ENCODE measurements around the gene ARHGAP6. TPM values are rescaled to one million over a fixed set of nuclear protein-coding genes. Genes with fewer than 3 reads are reported as not detected.
A peak's percentile ranks its signal among the peaks of the same experiment; 100 is the strongest.

The ARHGAP6 gene
- total and polyA plus RNA-seq, 9 of the 15 experiments (the other 6 are each of a cell fraction or from before 2014, with no cell fraction given) = 12.5 to 63.6 (median 41.8) TPM

GRCh38 chrX:11367609-11368430 is 297.9 kb downstream of the ARHGAP6 start (continued):
- TF ChIP-seq NFIC (IDR thresholded peaks at IDR 0.05) (peak; percentile 86), CCNT2 (IDR thresholded peaks at IDR 0.05; ENCODE audit: borderline replicate concordance, extremely low read depth, insufficient read length, low read depth, low read length) (peak; percentile 96), SP1 (CRISPR knock-in tag; IDR thresholded peaks at IDR 0.05) (peak; percentile 42; the same call in 1 of the 2 replicates), EP300 (IDR thresholded peaks at IDR 0.05; ENCODE audit: low read length) (peak; percentile 99), ZNF766 (CRISPR knock-in tag; conservative IDR thresholded peaks at IDR 0.05) (peak; percentile 39), ZNF311 (CRISPR knock-in tag; IDR thresholded peaks at IDR 0.05) (no peak), ETV1 (tag; conservative IDR thresholded peaks at IDR 0.05; ENCODE audit: low read depth) (peak; percentile 97), ZBTB11 (CRISPR knock-in tag; IDR thresholded peaks at IDR 0.05) (no peak; a peak in 1 of 6 replicates), MNT (conservative IDR thresholded peaks at IDR 0.05) (peak in 1 of 2 experiments; percentile 22; a peak in 1 of 4 replicates), TAL1 (IDR thresholded peaks at IDR 0.05) (peak; percentile 94), FOXA3 (CRISPR knock-in tag; conservative IDR thresholded peaks at IDR 0.05 in 1 of 2, IDR thresholded peaks at IDR 0.05 in 1 of 2) (peak; percentile 69 to 73; a peak in 3 of 4 replicates), FOXO4 (CRISPR knock-in tag; IDR thresholded peaks at IDR 0.05) (no peak), HNRNPK (IDR thresholded peaks at IDR 0.05; ENCODE audit: low read depth, low read length, poor library complexity, severe bottlenecking) (no peak), ESRRA (IDR thresholded peaks at IDR 0.05; ENCODE audit: borderline replicate concordance, low read depth) (peak; percentile 84; the same call in 1 of the 2 replicates), ATF1 (CRISPR knock-in tag; IDR thresholded peaks at IDR 0.05) (no peak), ATF1 (tag; IDR thresholded peaks at IDR 0.05) (peak; percentile 22; the same call in 1 of the 2 replicates), NELFE (IDR thresholded peaks at IDR 0.05; ENCODE audit: insufficient read depth, insufficient read length) (no peak), SMAD3 (CRISPR knock-in tag; conservative IDR thresholded peaks at IDR 0.05) (no peak), STAT5A (IDR thresholded peaks at IDR 0.05; ENCODE audit: borderline replicate concordance, low read length) (peak; percentile 88), LEF1 (IDR thresholded peaks at IDR 0.05) (peak; percentile 24; the same call in 1 of the 2 replicates), ZNF253 (CRISPR knock-in tag; conservative IDR thresholded peaks at IDR 0.05) (no peak)
